MM.1S (cell line): ENCODE results near the gene WDPCP.

Source experiments
- EZH2 ChIP-seq: fragments of 300-600 bp; sonication (generic); optimal IDR thresholded peaks from 2 replicates; pipeline ENCODE3; 2017; ENCODE audit warnings: low read depth, mild to moderate bottlenecking, antibody characterized with exemption, low read length, mixed read lengths
- EZH2phosphoT487 ChIP-seq: fragments of 300-600 bp; sonication (generic); IDR thresholded peaks from 2 replicates; pipeline ENCODE4 v1.6.1; 2018; ENCODE audit warnings: antibody characterized with exemption, low read length
- TF ChIP-seq, protein P1 (sequence below): fragments of 300-600 bp; sonication (generic); IDR thresholded peaks from 2 replicates; pipeline ENCODE4 v1.5.1; 2016; ENCODE audit warnings: antibody characterized with exemption, low read length, mixed read lengths

DNA sequence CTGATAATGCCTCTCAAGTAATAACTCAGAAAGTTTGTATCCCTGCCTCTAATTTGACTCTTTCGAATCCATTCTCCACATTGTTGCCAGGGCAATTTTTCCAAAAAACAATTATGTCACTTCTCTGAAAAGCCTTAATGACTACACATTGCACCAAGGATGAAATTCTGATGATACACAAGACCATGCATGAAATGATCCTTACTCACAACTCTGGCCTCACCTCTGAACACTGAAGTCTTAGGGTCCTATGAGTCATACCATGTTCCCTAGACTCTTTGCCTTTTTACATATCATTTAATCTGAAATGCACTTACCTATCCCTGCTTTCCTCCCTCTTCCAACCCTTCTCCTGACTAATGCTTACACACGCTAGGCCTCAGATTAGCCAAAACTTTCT lies 51.0 kb downstream of the WDPCP start:
- TF ChIP-seq, protein P1, sequence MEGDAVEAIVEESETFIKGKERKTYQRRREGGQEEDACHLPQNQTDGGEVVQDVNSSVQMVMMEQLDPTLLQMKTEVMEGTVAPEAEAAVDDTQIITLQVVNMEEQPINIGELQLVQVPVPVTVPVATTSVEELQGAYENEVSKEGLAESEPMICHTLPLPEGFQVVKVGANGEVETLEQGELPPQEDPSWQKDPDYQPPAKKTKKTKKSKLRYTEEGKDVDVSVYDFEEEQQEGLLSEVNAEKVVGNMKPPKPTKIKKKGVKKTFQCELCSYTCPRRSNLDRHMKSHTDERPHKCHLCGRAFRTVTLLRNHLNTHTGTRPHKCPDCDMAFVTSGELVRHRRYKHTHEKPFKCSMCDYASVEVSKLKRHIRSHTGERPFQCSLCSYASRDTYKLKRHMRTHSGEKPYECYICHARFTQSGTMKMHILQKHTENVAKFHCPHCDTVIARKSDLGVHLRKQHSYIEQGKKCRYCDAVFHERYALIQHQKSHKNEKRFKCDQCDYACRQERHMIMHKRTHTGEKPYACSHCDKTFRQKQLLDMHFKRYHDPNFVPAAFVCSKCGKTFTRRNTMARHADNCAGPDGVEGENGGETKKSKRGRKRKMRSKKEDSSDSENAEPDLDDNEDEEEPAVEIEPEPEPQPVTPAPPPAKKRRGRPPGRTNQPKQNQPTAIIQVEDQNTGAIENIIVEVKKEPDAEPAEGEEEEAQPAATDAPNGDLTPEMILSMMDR = no peak
- no peak for TF ChIP-seq EZH2phosphoT487
- TF ChIP-seq EZH2 = no peak
